HepG2 (cell line): ENCODE data around the gene WWP2. TPM values are rescaled to one million over a fixed set of nuclear protein-coding genes. Genes with fewer than 3 reads are reported as not detected.

Experiments
- ARID5B ChIP-seq: IDR thresholded peaks from 2 replicates; pipeline ENCODE4 v1.4.0; 2020; ENCODE audit warnings: mild to moderate bottlenecking, missing genetic modification reagents
- FLYWCH1 ChIP-seq: sonication (generic); formaldehyde crosslinking; IDR thresholded peaks from 2 replicates; pipeline ENCODE4 v1.8.1; 2023; ENCODE audit warnings: mild to moderate bottlenecking, missing genetic modification reagents
- HINFP ChIP-seq: sonication (generic); formaldehyde crosslinking; IDR thresholded peaks from 2 replicates; pipeline ENCODE4 v1.4.0; 2020; ENCODE audit warnings: low read depth, mild to moderate bottlenecking, missing genetic modification reagents
- KLF13 ChIP-seq: sonication (generic); formaldehyde crosslinking; IDR thresholded peaks from 2 replicates; pipeline ENCODE4 v1.4.0; 2020; ENCODE audit warnings: mild to moderate bottlenecking, missing genetic modification reagents
- MEIS2 ChIP-seq: sonication (generic); formaldehyde crosslinking; IDR thresholded peaks from 2 replicates; pipeline ENCODE4 v1.9.0; 2021; ENCODE audit warnings: mild to moderate bottlenecking, missing genetic modification reagents
- SALL1 ChIP-seq: sonication (generic); formaldehyde crosslinking; IDR thresholded peaks from 2 replicates; pipeline ENCODE4 v1.8.0; 2022; ENCODE audit warnings: mild to moderate bottlenecking, missing genetic modification reagents
- SALL2 ChIP-seq: sonication (generic); formaldehyde crosslinking; IDR thresholded peaks from 2 replicates; pipeline ENCODE4 v1.8.1; 2023; ENCODE audit warnings: mild to moderate bottlenecking, missing genetic modification reagents, inconsistent platforms
- SMAD1 ChIP-seq: sonication (generic); formaldehyde crosslinking; IDR thresholded peaks from 2 replicates; pipeline ENCODE4 v1.4.0; 2020; ENCODE audit warnings: missing genetic modification reagents, low read depth, mild to moderate bottlenecking, borderline replicate concordance
- THAP7 ChIP-seq: sonication (generic); formaldehyde crosslinking; IDR thresholded peaks from 2 replicates; pipeline ENCODE4 v1.8.1; 2023; ENCODE audit warnings: mild to moderate bottlenecking, missing genetic modification reagents
- YEATS4 ChIP-seq: sonication (generic); formaldehyde crosslinking; IDR thresholded peaks from 2 replicates; pipeline ENCODE4 v1.4.0; 2020; ENCODE audit warnings: missing genetic modification reagents, borderline replicate concordance
- ZBTB4 ChIP-seq: sonication (generic); formaldehyde crosslinking; IDR thresholded peaks from 2 replicates; pipeline ENCODE4 v1.4.0; 2020; ENCODE audit warnings: missing genetic modification reagents, mild to moderate bottlenecking, borderline replicate concordance
- ZC3H4 ChIP-seq: sonication (generic); formaldehyde crosslinking; IDR thresholded peaks from 2 replicates; pipeline ENCODE4 v1.4.0; 2020; ENCODE audit warnings: missing genetic modification reagents, borderline replicate concordance
- ZFP90 ChIP-seq: sonication (generic); formaldehyde crosslinking; IDR thresholded peaks from 2 replicates; pipeline ENCODE4 v1.8.0; 2022; ENCODE audit warnings: missing genetic modification reagents, mild to moderate bottlenecking, inconsistent platforms, borderline replicate concordance
- ZFX ChIP-seq: sonication (generic); formaldehyde crosslinking; IDR thresholded peaks from 2 replicates; pipeline ENCODE4 v1.4.0; 2020; ENCODE audit warnings: mild to moderate bottlenecking, low read depth, missing genetic modification reagents, moderate library complexity
- ZMAT3 ChIP-seq: sonication (generic); formaldehyde crosslinking; conservative IDR thresholded peaks from 2 replicates; pipeline ENCODE4 v1.7.0; 2021; ENCODE audit warnings: missing genetic modification reagents
- ZMYM3 ChIP-seq: sonication (generic); formaldehyde crosslinking; IDR thresholded peaks from 2 replicates; pipeline ENCODE4 v1.5.1; 2020; ENCODE audit warnings: mild to moderate bottlenecking, missing genetic modification reagents
- ZMYM4 ChIP-seq: sonication (generic); formaldehyde crosslinking; IDR thresholded peaks from 2 replicates; pipeline ENCODE4 v1.8.1; 2023; ENCODE audit warnings: mild to moderate bottlenecking, missing genetic modification reagents
- ZNF143 ChIP-seq: sonication (generic); formaldehyde crosslinking; IDR thresholded peaks from 2 replicates; pipeline ENCODE4 v1.4.0; 2020; ENCODE audit warnings: missing genetic modification reagents
- ZNF605 ChIP-seq: sonication (generic); formaldehyde crosslinking; IDR thresholded peaks from 2 replicates; pipeline ENCODE4 v1.8.0; 2022; ENCODE audit warnings: mild to moderate bottlenecking, missing genetic modification reagents
- polyA plus RNA-seq, 8 experiments: library from polyadenylated mRNA; depleted of rRNA in 3 of 8; stranded (reverse) in 7 of 8; unstranded in 1 of 8; fragments of >200 nt; fragmentation: Illumina TruSeq in 4 of 8; extraction: Trizol in 4 of 8; gene quantifications; 2 replicates each; pipeline versions ENCODE4 v1.2.1 to v1.2.3, GENCODE V29; 2011 to 2016; ENCODE audit warnings: low read depth in 4 of 8, missing spikeins in 1 of 8, mixed read lengths in 1 of 8; ENCODE audit not compliant: insufficient read depth in 1 of 8
- total RNA-seq, 5 experiments: library from RNA; depleted of rRNA; stranded (reverse); fragments of >200 nt; fragmentation: Illumina TruSeq; extraction: Trizol; gene quantifications; 2 replicates each; pipeline ENCODE4 v1.2.3, GENCODE V29; 2016; ENCODE audit warnings: low read depth in 1 of 5

WWP2 gene
- total and polyA plus RNA-seq, 2 of the 13 experiments (the other 11 are each of a cell fraction or from before 2014, with no cell fraction given), result 11.4 to 28.2 TPM

DNA sequence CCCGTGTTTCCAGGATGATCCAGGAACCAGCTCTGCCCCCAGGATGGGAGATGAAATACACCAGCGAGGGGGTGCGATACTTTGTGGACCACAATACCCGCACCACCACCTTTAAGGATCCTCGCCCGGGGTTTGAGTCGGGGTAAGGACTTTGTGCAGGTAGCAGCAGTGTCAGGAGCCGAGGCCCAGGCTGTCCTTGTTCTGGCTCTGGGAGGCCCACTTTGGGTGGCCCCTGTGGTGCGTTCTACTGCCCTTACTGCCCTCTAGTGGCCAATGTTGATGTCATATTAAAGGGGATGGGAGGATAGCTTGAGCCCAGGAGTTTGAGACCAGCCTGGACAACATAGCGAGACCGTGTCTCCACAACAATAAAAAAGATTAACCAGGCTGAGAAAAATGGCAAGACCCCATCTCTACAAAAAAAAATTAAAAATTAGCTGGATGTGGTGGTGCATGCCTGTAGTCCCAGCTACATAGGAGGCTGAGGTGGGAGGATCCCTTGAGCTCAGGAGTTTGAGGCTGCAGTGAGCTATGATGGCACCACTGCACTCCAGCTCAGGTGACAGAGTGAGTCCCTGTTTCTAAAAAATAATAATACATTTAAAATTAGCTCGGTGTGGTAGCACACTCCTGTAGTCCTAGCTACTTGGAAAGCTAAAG, 168.1 kb downstream of the WWP2 start (continued):
- peak; percentile 17; the same call in 1 of the 2 replicates for TF ChIP-seq ARID5B (CRISPR knock-in tag)
- TF ChIP-seq ZFP90 (CRISPR knock-in tag), result peak; percentile 51; the same call in 1 of the 2 replicates
- TF ChIP-seq FLYWCH1 (CRISPR knock-in tag), result no peak
- no peak; the same call in 1 of the 2 replicates for TF ChIP-seq KLF13 (CRISPR knock-in tag)
- no peak for TF ChIP-seq ZMAT3
- TF ChIP-seq HINFP (CRISPR knock-in tag), result peak; percentile 45; the same call in 1 of the 2 replicates
- peak; percentile 59 for TF ChIP-seq ZFX
- peak; percentile 39; the same call in 1 of the 2 replicates for TF ChIP-seq SALL1 (CRISPR knock-in tag)
- TF ChIP-seq ZBTB4 (CRISPR knock-in tag), result 0 out of 2 replicates have a peak, but pooled peaks have one; percentile 27
- peak; percentile 49; the same call in 1 of the 2 replicates for TF ChIP-seq ZMYM4
- 0 out of 2 replicates have a peak, but pooled peaks have one; percentile 57 for TF ChIP-seq ZNF605
- no peak for TF ChIP-seq THAP7
- 0 out of 2 replicates have a peak, but pooled peaks have one; percentile 14 for TF ChIP-seq ZNF143 (CRISPR knock-in tag)
- peak; percentile 40; the same call in 1 of the 2 replicates for TF ChIP-seq SMAD1 (CRISPR knock-in tag)
- peak; percentile 71; the same call in 1 of the 2 replicates for TF ChIP-seq SALL2 (CRISPR knock-in tag)
- TF ChIP-seq ZMYM3 (CRISPR knock-in tag), result 0 out of 2 replicates have a peak, but pooled peaks have one; percentile 30
- TF ChIP-seq YEATS4 (CRISPR knock-in tag), result no peak
- no peak for TF ChIP-seq ZC3H4
- TF ChIP-seq MEIS2, result no peak
